WTC11 (cell line): ENCODE results near the gene TMEM250. TPM values are rescaled to one million over a fixed set of nuclear protein-coding genes. Genes with fewer than 3 reads are reported as not detected.

ENCODE experiments used
- ATAC-seq: fragments of 200-7000 bp; cut with Tn5 transposase; 2 replicates; pipeline ENCODE4 v1.10.0; 2021; ENCODE audit warnings: mild to moderate bottlenecking, moderate library complexity
- CTCF ChIA-PET: fragments of 300-600 bp; sonication (Branson Sonifier 250); formaldehyde crosslinking; loops from one replicate; lab custom pipeline; 2021; ENCODE audit warnings: antibody characterized with exemption; lab: Charles Lee
- POLR2A ChIA-PET: fragments of 350-600 bp; sonication (Branson Sonifier 250); formaldehyde crosslinking; loops from one replicate; lab custom pipeline; 2021; ENCODE audit warnings: antibody characterized with exemption; lab: Charles Lee
- DNase-seq: peaks from one replicate; pipeline ENCODE4 v3.0.0; 2021; ENCODE audit warnings: low spot score
- H3K27ac Mint-ChIP-seq: 2 replicates; pipeline ENCODE4 v1.8.0; 2021; ENCODE audit warnings: mixed read lengths
- H3K27me3 Mint-ChIP-seq: 2 replicates; pipeline ENCODE4 v1.8.0; 2021; ENCODE audit warnings: low read depth, mild to moderate bottlenecking, moderate library complexity, mixed read lengths
- H3K36me3 Mint-ChIP-seq: 2 replicates; pipeline ENCODE4 v1.8.0; 2021; ENCODE audit warnings: mixed read lengths
- H3K4me1 Mint-ChIP-seq: 2 replicates; pipeline ENCODE4 v1.8.0; 2022; ENCODE audit warnings: mixed read lengths
- H3K4me3 Mint-ChIP-seq: 2 replicates; pipeline ENCODE4 v1.8.0; 2021; ENCODE audit warnings: mild to moderate bottlenecking, moderate library complexity, mixed read lengths
- H3K9me3 Mint-ChIP-seq: 2 replicates; pipeline ENCODE4 v1.8.0; 2021; ENCODE audit warnings: mixed read lengths
- CBFB ChIP-seq: sonication (generic); formaldehyde crosslinking; IDR thresholded peaks from 2 replicates; pipeline ENCODE4 v1.8.1; 2022; ENCODE audit warnings: mild to moderate bottlenecking, low read depth, missing genetic modification reagents
- CREB1 ChIP-seq: sonication (generic); formaldehyde crosslinking; IDR thresholded peaks from 2 replicates; pipeline ENCODE4 v1.8.0; 2023; ENCODE audit warnings: mild to moderate bottlenecking, missing genetic modification reagents
- FOXP1 ChIP-seq: sonication (generic); formaldehyde crosslinking; IDR thresholded peaks from 2 replicates; pipeline ENCODE4 v1.8.0; 2022; ENCODE audit warnings: missing genetic modification reagents, mild to moderate bottlenecking, moderate library complexity, borderline replicate concordance
- MYBL2 ChIP-seq: sonication (generic); formaldehyde crosslinking; IDR thresholded peaks from 2 replicates; pipeline ENCODE4 v1.8.1; 2023; ENCODE audit warnings: mild to moderate bottlenecking, moderate library complexity, missing genetic modification reagents
- RORB ChIP-seq: fragments of 250-450 bp; sonication (Bioruptor Pico); IDR thresholded peaks from 2 replicates; pipeline ENCODE4 v1.9.0; 2021; ENCODE audit warnings: mild to moderate bottlenecking
- SP1 ChIP-seq: sonication (generic); formaldehyde crosslinking; conservative IDR thresholded peaks from 2 replicates; pipeline ENCODE4 v1.8.1; 2022; ENCODE audit warnings: missing genetic modification reagents
- STAT6 ChIP-seq: sonication (generic); formaldehyde crosslinking; conservative IDR thresholded peaks from 2 replicates; pipeline ENCODE4 v1.8.1; 2023; ENCODE audit warnings: mild to moderate bottlenecking, low read depth, missing genetic modification reagents, moderate library complexity
- TEAD4 ChIP-seq: sonication (generic); formaldehyde crosslinking; IDR thresholded peaks from 2 replicates; pipeline ENCODE4 v1.8.0; 2022; ENCODE audit warnings: mild to moderate bottlenecking, missing genetic modification reagents
- TP53 ChIP-seq: sonication (generic); formaldehyde crosslinking; IDR thresholded peaks from 2 replicates; pipeline ENCODE4 v1.8.1; 2023; ENCODE audit warnings: mild to moderate bottlenecking, missing genetic modification reagents
- ZBTB21 ChIP-seq: sonication (generic); formaldehyde crosslinking; IDR thresholded peaks from 2 replicates; pipeline ENCODE4 v1.8.1; 2023; ENCODE audit warnings: mild to moderate bottlenecking, missing genetic modification reagents, borderline replicate concordance
- ZNF219 ChIP-seq: sonication (generic); formaldehyde crosslinking; IDR thresholded peaks from 2 replicates; pipeline ENCODE4 v1.8.0; 2023; ENCODE audit warnings: missing genetic modification reagents, mild to moderate bottlenecking, borderline replicate concordance
- ZNF396 ChIP-seq: fragments of 250-450 bp; sonication (Bioruptor Pico); IDR thresholded peaks from 2 replicates; pipeline ENCODE4 v1.8.0; 2021; ENCODE audit warnings: mild to moderate bottlenecking, moderate library complexity, borderline replicate concordance
- ZNF423 ChIP-seq: fragments of 250-450 bp; sonication (Bioruptor Pico); IDR thresholded peaks from 2 replicates; pipeline ENCODE4 v2.1.2; 2022; ENCODE audit warnings: mild to moderate bottlenecking, moderate library complexity
- total RNA-seq: library from RNA; stranded (reverse); gene quantifications from 3 replicates; pipeline ENCODE4 v1.2.3, GENCODE V29; 2021
- TF ChIP-seq, protein P1 (sequence below): fragments of 250-450 bp; sonication (Bioruptor Pico); conservative IDR thresholded peaks from 2 replicates; pipeline ENCODE4 v1.9.0; 2021; ENCODE audit warnings: mild to moderate bottlenecking
- TF ChIP-seq, protein P2 (sequence below): sonication (generic); formaldehyde crosslinking; conservative IDR thresholded peaks from 2 replicates; pipeline ENCODE4 v1.8.1; 2022; ENCODE audit warnings: mild to moderate bottlenecking, missing genetic modification reagents
- TF ChIP-seq, protein P3 (sequence below): fragments of 250-450 bp; sonication (Bioruptor Pico); IDR thresholded peaks from 2 replicates; pipeline ENCODE4 v1.9.0; 2021; ENCODE audit warnings: mild to moderate bottlenecking
- TF ChIP-seq, protein P4 (sequence below): sonication (generic); formaldehyde crosslinking; IDR thresholded peaks from 2 replicates; pipeline ENCODE4 v1.8.1; 2022; ENCODE audit warnings: mild to moderate bottlenecking, moderate library complexity, missing genetic modification reagents

The TMEM250 gene
- total RNA-seq, 1 experiment from 2014 or later = 39.4 TPM

DNA sequence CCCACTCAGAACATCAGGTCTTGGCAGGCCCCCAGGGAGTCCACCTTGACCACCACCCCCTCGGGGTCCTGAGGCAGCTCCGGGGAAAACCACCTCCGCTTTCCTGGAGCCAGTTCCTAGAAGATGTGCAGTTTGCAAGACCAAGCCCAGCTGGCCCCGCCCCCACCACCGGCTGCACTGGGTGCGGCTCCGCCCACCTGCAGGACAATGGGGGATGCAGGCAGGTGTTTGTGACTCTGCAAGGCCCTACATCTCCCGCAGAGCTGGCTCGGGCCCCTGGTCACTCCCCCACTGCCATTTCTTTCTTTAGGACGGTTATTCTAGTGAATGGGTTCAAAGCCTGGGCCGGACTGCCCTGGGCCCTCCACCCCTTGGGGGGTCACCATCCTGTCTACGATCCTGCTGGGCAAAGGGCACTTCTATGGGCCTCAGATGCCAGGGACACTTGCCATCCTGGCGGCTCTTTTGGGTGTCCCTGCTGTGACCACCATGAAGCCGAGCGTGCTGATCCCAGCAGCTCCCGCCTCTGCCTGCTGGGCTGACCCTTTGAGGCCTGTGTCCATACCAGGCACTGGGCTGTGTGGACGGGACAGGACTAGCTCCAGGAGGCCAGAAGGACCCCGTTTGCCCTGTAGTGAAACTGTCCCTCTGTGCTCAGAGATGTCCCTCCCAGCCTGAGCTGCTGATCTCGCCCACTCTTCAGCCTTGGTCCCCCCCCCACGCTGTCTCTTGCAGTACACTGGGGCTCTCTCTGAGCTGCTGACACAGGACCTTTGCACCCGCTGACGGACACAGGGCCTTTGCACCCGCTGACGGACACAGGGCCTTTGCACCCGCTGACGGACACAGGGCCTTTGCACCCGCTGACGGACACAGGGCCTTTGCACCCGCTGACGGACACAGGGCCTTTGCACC lies 17.7 kb downstream of the TMEM250 start:
- Mint-ChIP-seq H3K27ac (no peak overlapping the region), H3K9me3 (no peaks in the 10 kb centered on the region), H3K4me1 (peaks cover 44% of the 10 kb centered on the region), H3K27me3 (peaks cover 23% of the 10 kb centered on the region), H3K4me3 (no peak overlapping the region), H3K36me3 (no peaks in the 10 kb centered on the region)
- CTCF ChIA-PET = interaction anchor here (0.8 to 1.8 kb wide), 5 partner anchors 17 to 133 kb away, joined by 3 to 8 read pairs (median 6); no protein-coding TSS in a partner anchor
- POLR2A ChIA-PET = interaction anchor here (1.2 kb wide), 1 partner anchor 174 kb away, joined by 3 read pairs; no protein-coding TSS in a partner anchor
- TF ChIP-seq SP1 (peak; percentile 49; the same call in 1 of the 2 replicates), ZBTB21 (CRISPR knock-in tag) (no peak), ZNF219 (CRISPR knock-in tag) (no peak), ZNF423 (peak; percentile 80)
- ATAC-seq (peak; percentile 54), DNase-seq (peak; percentile 86)

GRCh38 chr9:136099542-136099941 lies 19.1 kb downstream of the TMEM250 start:
- ChIA-PET CTCF (interaction anchor here (1.0 to 1.8 kb wide), 4 partner anchors 23 to 132 kb away, joined by 4 to 8 read pairs (median 4); no protein-coding TSS in a partner anchor), POLR2A (no interaction called here)
- Mint-ChIP-seq H3K9me3 (no peaks in the 10 kb centered on the region), H3K27ac (no peak overlapping the region), H3K27me3 (peaks cover 26% of the 10 kb centered on the region), H3K36me3 (no peaks in the 10 kb centered on the region), H3K4me3 (no peak overlapping the region), H3K4me1 (peaks cover 30% of the 10 kb centered on the region)
- no peak for DNase-seq
- TF ChIP-seq FOXP1 (CRISPR knock-in tag) (no peak), MYBL2 (CRISPR knock-in tag) (no peak), CREB1 (CRISPR knock-in tag) (no peak), TP53 (no peak), RORB (CRISPR knock-in tag) (no peak), STAT6 (CRISPR knock-in tag) (no peak), CBFB (CRISPR knock-in tag) (no peak), TEAD4 (no peak), ZNF396 (no peak)
- TF ChIP-seq, protein P1, sequence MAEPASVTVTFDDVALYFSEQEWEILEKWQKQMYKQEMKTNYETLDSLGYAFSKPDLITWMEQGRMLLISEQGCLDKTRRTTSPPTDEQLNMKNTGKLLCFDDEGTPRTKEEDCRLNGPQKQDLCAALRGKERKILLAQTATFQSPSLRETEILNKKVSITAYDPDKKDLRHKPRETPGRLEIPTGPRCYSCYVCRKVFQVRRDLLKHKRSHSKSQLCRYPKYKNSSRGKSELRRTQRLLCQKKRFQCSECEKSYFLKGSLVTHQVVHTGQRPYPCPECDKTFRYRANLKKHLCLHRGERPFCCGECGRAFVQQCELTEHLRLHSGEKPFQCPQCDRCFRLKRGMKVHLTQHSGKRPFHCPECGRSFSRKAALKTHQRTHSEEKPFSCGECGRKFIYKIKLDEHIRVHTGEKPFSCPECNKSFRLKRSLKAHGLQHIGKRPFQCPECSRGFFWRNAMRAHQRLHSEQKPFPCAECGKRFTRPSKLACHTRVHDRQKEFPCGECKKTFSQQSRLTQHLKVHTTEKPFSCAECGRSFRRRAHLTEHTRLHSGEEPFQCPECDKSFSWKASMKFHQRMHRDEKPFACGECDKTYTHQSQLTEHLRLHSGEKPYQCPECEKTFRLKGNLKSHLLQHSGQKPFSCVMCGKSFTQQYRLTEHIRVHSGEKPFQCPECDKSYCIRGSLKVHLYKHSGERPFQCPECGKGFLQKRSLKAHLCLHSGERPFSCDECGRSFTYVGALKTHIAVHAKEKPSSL = no peak
- TF ChIP-seq, protein P2, sequence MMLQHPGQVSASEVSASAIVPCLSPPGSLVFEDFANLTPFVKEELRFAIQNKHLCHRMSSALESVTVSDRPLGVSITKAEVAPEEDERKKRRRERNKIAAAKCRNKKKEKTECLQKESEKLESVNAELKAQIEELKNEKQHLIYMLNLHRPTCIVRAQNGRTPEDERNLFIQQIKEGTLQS (CRISPR knock-in tag) = no peak
- TF ChIP-seq, protein P3, sequence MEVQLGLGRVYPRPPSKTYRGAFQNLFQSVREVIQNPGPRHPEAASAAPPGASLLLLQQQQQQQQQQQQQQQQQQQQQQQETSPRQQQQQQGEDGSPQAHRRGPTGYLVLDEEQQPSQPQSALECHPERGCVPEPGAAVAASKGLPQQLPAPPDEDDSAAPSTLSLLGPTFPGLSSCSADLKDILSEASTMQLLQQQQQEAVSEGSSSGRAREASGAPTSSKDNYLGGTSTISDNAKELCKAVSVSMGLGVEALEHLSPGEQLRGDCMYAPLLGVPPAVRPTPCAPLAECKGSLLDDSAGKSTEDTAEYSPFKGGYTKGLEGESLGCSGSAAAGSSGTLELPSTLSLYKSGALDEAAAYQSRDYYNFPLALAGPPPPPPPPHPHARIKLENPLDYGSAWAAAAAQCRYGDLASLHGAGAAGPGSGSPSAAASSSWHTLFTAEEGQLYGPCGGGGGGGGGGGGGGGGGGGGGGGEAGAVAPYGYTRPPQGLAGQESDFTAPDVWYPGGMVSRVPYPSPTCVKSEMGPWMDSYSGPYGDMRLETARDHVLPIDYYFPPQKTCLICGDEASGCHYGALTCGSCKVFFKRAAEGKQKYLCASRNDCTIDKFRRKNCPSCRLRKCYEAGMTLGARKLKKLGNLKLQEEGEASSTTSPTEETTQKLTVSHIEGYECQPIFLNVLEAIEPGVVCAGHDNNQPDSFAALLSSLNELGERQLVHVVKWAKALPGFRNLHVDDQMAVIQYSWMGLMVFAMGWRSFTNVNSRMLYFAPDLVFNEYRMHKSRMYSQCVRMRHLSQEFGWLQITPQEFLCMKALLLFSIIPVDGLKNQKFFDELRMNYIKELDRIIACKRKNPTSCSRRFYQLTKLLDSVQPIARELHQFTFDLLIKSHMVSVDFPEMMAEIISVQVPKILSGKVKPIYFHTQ (CRISPR knock-in tag) = no peak
- TF ChIP-seq, protein P4, sequence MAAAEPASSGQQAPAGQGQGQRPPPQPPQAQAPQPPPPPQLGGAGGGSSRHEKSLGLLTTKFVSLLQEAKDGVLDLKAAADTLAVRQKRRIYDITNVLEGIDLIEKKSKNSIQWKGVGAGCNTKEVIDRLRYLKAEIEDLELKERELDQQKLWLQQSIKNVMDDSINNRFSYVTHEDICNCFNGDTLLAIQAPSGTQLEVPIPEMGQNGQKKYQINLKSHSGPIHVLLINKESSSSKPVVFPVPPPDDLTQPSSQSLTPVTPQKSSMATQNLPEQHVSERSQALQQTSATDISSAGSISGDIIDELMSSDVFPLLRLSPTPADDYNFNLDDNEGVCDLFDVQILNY (CRISPR knock-in tag) = no peak
- ATAC-seq = no peak
